OCI-M2 (cell line): ENCODE data around the gene LMTK3.

ENCODE experiments used
- DNase-seq: peaks from one replicate; lab custom pipeline; 2025; ENCODE audit not compliant: unreplicated experiment; lab: John Stamatoyannopoulos, UW

Gene LMTK3

GRCh38 chr19:48509467-48510194 is 2.0 kb downstream of the LMTK3 start:
- no peak for DNase-seq

- DNase-seq: no peak
Observed at GRCh38 chr19:48508729-48509411, 2.8 kb downstream of the LMTK3 start.

- no peak for DNase-seq
Observed at GRCh38 chr19:48507911-48508439, 3.7 kb downstream of the LMTK3 start.

GRCh38 chr19:48506138-48506733 is 5.4 kb downstream of the LMTK3 start:
- DNase-seq: no peak

GRCh38 chr19:48502350-48503018 is 9.2 kb downstream of the LMTK3 start:
- DNase-seq: no peak

- DNase-seq: peak; percentile 70
Observed at GRCh38 chr19:48501494-48502349, 9.9 kb downstream of the LMTK3 start.

GRCh38 chr19:48500830-48501493 is 10.7 kb downstream of the LMTK3 start:
- no peak for DNase-seq

GRCh38 chr19:48499316-48500090 is 12.1 kb downstream of the LMTK3 start:
- DNase-seq: no peak

- DNase-seq: no peak
Observed at GRCh38 chr19:48498595-48499311, 12.9 kb downstream of the LMTK3 start.

- DNase-seq: no peak
Observed at GRCh38 chr19:48497728-48498594, 13.7 kb downstream of the LMTK3 start.

- DNase-seq: no peak
Observed at GRCh38 chr19:48496959-48497727, 14.5 kb downstream of the LMTK3 start.

GRCh38 chr19:48495396-48495795 is 16.2 kb downstream of the LMTK3 start:
- DNase-seq: no peak

GRCh38 chr19:48493718-48494401 is 17.8 kb downstream of the LMTK3 start:
- no peak for DNase-seq

- no peak for DNase-seq
Observed at GRCh38 chr19:48492925-48493717, 18.5 kb downstream of the LMTK3 start.

- no peak for DNase-seq
Observed at GRCh38 chr19:48491793-48492123, 19.9 kb downstream of the LMTK3 start.
